Upper lobe of left lung (tissue), 6 donors: ENCODE data around the gene CNTNAP5. TPM values are rescaled to one million over a fixed set of nuclear protein-coding genes. Genes with fewer than 3 reads are reported as not detected.
A peak's percentile ranks its signal among the peaks of the same experiment; 100 is the strongest.

Experiments
- ATAC-seq, 2 donors: fragments of 200-7000 bp; cut with Tn5 transposase; one replicate each; pipeline ENCODE4 v1.9.1; 2022; ENCODE audit warnings: mild to moderate bottlenecking in 2 of 2, moderate library complexity in 2 of 2; ENCODE audit not compliant: low FRiP score in 2 of 2
- DNase-seq, 2 donors: peaks; one replicate each; pipeline ENCODE4 v3.0.0-alpha.2; 2019 to 2020
- H3K27ac ChIP-seq, 4 donors: fragments of 200-600 bp; sonication (generic); one replicate each; pipeline ENCODE4 v1.5.1; 2016 to 2019
- H3K27me3 ChIP-seq, 4 donors: fragments of 200-600 bp; sonication (generic); one replicate each; pipeline ENCODE4 v1.5.1; 2017 to 2019
- H3K36me3 ChIP-seq, 4 donors: fragments of 200-600 bp; sonication (generic); one replicate each; pipeline ENCODE4 v1.5.1; 2016 to 2019
- H3K4me1 ChIP-seq, 4 donors: fragments of 200-600 bp; sonication (generic); one replicate each; pipeline ENCODE4 v1.5.1; 2018 to 2019
- H3K4me3 ChIP-seq, 4 donors: fragments of 200-600 bp; sonication (generic); one replicate each; pipeline ENCODE4 v1.5.1; 2017 to 2019; ENCODE audit warnings: mild to moderate bottlenecking in 2 of 4, moderate library complexity in 1 of 4
- H3K9me3 ChIP-seq, 4 donors: fragments of 200-600 bp; sonication (generic); one replicate each; pipeline ENCODE4 v1.5.1; 2018 to 2019
- EP300 ChIP-seq, 4 donors: sonication (generic); formaldehyde crosslinking; IDR thresholded peaks; one replicate each; pipeline ENCODE4 v1.5.1; 2017; ENCODE audit warnings: antibody characterized with exemption in 4 of 4, control low read depth in 2 of 4
- POLR2A ChIP-seq, 4 donors: fragments of 450-650 bp; IDR thresholded peaks; one replicate each; pipeline ENCODE4 v1.5.1; 2016 to 2017; ENCODE audit warnings: antibody characterized with exemption in 4 of 4, mild to moderate bottlenecking in 2 of 4
- POLR2AphosphoS5 ChIP-seq, 2 donors: sonication (generic); formaldehyde crosslinking; IDR thresholded peaks; one replicate each; pipeline ENCODE4 v1.5.1; 2017; ENCODE audit warnings: antibody characterized with exemption in 2 of 2
- WGBS, 2 donors: methylation state at CpG; one replicate each; pipeline ENCODE4 v1.1.5; 2017 to 2018; 5-methylcytosine and 5-hydroxymethylcytosine counted together
- total RNA-seq, 6 donors: library from RNA; depleted of rRNA in 4 of 6; stranded (reverse); fragments of >200 nt in 4 of 6; gene quantifications; one replicate each; pipeline versions ENCODE4 v1.1.0 to v1.2.1, GENCODE V29; 2016 to 2021
- TF ChIP-seq, protein P1 (sequence below), 6 experiments: fragments of 450-650 bp in 4 of 6; fragments of 200-600 bp in 2 of 6; sonication (generic) in 2 of 6; IDR thresholded peaks; one replicate each; pipeline ENCODE4 v1.5.1; 2016 to 2019; ENCODE audit warnings: antibody characterized with exemption in 6 of 6
- donor health status: DM: no; HTN: no; CAD: no; lungs with moderate emphysema.
- donor health status: DM: no; HTN: yes; CAD: no; lungs with severe emphysema.

Gene CNTNAP5
- total RNA-seq, 6 donors from 2014 or later = not detected

DNA sequence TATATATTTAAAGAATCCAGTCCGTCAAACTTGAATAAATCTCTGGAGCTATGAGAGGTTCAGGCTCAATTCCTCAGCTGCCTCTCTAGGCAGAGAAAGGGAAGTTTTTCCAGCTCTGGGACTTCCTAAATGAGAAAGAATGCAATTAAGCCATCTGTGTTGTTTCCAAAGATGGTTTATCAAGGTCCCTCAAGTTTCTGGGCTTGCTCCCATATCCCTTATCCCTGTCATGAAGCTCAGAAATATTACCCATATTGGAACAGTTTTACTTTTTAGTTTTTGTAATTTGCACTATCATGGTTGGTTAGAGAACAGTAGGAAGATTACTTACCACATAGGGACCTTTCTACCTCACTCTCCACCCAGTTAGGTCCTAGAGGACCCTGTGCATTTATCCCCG is 1.4 kb downstream of the CNTNAP5 start:
- peaks cover 0 to 16% (median 4%) of the 10 kb centered on the region in 4 donors for H3K27me3 ChIP-seq
- DNase-seq (no peak), ATAC-seq (no peak)
- no peak for TF ChIP-seq EP300 (IDR thresholded peaks at IDR 0.05)
- no peak for TF ChIP-seq POLR2A (IDR thresholded peaks at IDR 0.05)
- no peak for TF ChIP-seq POLR2AphosphoS5 (IDR thresholded peaks at IDR 0.05)
- TF ChIP-seq, protein P1, sequence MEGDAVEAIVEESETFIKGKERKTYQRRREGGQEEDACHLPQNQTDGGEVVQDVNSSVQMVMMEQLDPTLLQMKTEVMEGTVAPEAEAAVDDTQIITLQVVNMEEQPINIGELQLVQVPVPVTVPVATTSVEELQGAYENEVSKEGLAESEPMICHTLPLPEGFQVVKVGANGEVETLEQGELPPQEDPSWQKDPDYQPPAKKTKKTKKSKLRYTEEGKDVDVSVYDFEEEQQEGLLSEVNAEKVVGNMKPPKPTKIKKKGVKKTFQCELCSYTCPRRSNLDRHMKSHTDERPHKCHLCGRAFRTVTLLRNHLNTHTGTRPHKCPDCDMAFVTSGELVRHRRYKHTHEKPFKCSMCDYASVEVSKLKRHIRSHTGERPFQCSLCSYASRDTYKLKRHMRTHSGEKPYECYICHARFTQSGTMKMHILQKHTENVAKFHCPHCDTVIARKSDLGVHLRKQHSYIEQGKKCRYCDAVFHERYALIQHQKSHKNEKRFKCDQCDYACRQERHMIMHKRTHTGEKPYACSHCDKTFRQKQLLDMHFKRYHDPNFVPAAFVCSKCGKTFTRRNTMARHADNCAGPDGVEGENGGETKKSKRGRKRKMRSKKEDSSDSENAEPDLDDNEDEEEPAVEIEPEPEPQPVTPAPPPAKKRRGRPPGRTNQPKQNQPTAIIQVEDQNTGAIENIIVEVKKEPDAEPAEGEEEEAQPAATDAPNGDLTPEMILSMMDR (IDR thresholded peaks at IDR 0.05) = no peak
- H3K36me3 ChIP-seq = no peaks in the 10 kb centered on the region
- H3K4me1 ChIP-seq = peaks cover 0 to 10% (median 8%) of the 10 kb centered on the region in 4 donors
- H3K4me3 ChIP-seq = no peak overlapping the region
- H3K27ac ChIP-seq = no peak overlapping the region
- 84 to 85% methylated on average over 2 of the region's 2 CpGs for WGBS, 2 donors
- no peaks in the 10 kb centered on the region for H3K9me3 ChIP-seq

DNA sequence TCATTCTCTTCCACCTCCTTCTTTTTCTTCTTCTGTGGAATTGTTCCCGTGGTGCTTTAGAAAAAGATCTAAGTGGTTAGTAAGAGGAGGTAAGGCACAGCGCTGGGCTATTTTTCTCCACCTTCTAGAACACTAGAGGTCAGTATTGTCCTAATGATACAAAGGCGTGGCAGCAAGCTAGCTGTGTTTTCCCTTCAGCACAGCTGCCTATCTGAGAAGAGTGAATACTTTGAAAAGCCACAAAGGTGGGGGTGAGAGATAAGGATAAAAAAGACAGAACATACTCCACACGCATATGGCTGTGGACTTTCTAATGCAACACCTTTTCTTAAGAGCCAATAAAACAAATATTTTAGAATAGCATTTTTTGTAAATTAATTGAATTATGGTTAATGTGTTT is 2.1 kb downstream of the CNTNAP5 start:
- peak in 1 of 2 donors; percentile 50 for ATAC-seq
- Histone ChIP-seq H3K27ac (no peak overlapping the region), H3K4me3 (no peak overlapping the region), H3K27me3 (peaks cover 0 to 16% (median 4%) of the 10 kb centered on the region in 4 donors), H3K4me1 (peaks cover 0 to 10% (median 8%) of the 10 kb centered on the region in 4 donors), H3K36me3 (no peaks in the 10 kb centered on the region), H3K9me3 (no peaks in the 10 kb centered on the region)
- 1 to 2% methylated on average over 4 of the region's 4 CpGs for WGBS, 2 donors
- TF ChIP-seq, protein P1 (IDR thresholded peaks at IDR 0.05) = peak in 4 of 6 experiments; percentile 30 to 46 (median 33)
- no peak for TF ChIP-seq POLR2AphosphoS5 (IDR thresholded peaks at IDR 0.05)
- DNase-seq = peak in 1 of 2 donors; percentile 21

DNA sequence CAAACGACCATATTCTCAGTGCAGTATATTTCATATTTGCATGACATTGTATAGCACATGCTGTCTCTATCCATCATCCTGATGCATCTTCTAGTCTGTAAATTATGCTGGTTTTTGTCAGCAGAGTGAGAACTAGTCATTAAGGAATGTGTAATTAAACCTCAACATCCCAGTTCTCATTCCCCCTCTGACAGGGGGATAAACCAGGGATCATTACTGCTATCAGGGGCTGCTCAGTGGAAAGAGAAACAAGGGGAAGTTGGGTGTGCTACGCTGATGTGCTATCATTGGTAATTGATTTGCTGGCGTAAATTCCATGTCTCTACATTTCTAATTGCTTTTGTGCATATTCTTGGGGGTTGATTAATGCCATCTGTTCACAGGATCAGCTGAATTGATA is 7.7 kb downstream of the CNTNAP5 start:
- no peak for TF ChIP-seq POLR2AphosphoS5 (IDR thresholded peaks at IDR 0.05)
- no peak for TF ChIP-seq EP300 (IDR thresholded peaks at IDR 0.05)
- TF ChIP-seq, protein P1 (IDR thresholded peaks at IDR 0.05) = no peak
- TF ChIP-seq POLR2A (IDR thresholded peaks at IDR 0.05) = no peak
- no peak overlapping the region for H3K4me3 ChIP-seq
- no peaks in the 10 kb centered on the region for H3K27me3 ChIP-seq
- 70 to 74% methylated on average over 3 of the region's 3 CpGs for WGBS, 2 donors
- H3K27ac ChIP-seq = no peak overlapping the region
- ATAC-seq = no peak
- no peaks in the 10 kb centered on the region for H3K9me3 ChIP-seq
- DNase-seq = no peak
- H3K4me1 ChIP-seq = no peaks in the 10 kb centered on the region
- H3K36me3 ChIP-seq = no peaks in the 10 kb centered on the region

DNA sequence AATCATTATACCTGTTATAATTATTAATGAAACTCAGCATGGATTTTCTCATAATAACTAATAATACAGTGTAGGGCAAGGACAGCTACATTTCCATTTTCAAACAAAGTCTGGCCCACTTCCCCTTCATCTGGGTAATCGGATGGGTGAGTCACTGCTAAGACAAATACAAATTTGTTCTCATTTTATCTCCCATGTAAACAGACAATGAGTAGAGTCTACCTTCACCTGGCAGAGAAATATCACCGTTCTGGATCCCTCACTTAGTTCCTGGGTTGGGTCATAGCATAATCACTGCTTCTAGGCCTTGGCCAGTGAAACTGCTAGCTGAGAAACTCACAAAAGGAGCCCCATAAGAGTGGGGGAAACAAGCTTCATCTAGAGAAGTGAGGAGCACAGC is 9.2 kb downstream of the CNTNAP5 start:
- Histone ChIP-seq H3K36me3 (no peaks in the 10 kb centered on the region), H3K4me3 (no peak overlapping the region), H3K9me3 (no peaks in the 10 kb centered on the region), H3K4me1 (no peaks in the 10 kb centered on the region), H3K27ac (no peak overlapping the region), H3K27me3 (no peaks in the 10 kb centered on the region)
- DNase-seq (no peak), ATAC-seq (no peak)
- no peak for TF ChIP-seq EP300 (IDR thresholded peaks at IDR 0.05)
- no peak for TF ChIP-seq POLR2A (IDR thresholded peaks at IDR 0.05)
- no peak for TF ChIP-seq POLR2AphosphoS5 (IDR thresholded peaks at IDR 0.05)
- TF ChIP-seq, protein P1 (IDR thresholded peaks at IDR 0.05) = no peak
- WGBS, 2 donors = 55 to 63% methylated on average over 2 of the region's 2 CpGs

DNA sequence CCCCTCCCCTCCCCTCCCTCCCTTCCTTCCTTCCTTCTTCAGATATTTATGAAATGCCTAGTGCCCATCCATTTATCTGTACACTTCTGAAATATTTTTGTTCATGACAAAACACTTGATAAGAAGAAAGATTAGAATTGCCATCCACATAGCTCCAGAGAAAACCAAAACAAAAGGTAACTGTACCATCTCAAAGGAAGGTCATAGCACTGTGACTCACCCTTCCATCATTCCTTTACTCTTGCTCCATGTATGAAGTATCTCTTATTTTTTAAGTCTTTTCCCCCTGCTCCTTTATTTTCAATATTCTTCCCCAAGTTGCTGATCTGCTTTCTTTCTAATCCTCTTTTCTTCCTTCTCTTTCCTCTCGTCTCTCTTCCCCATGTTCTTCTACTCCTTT is 9.9 kb downstream of the CNTNAP5 start:
- H3K27me3 ChIP-seq = no peaks in the 10 kb centered on the region
- H3K36me3 ChIP-seq = no peaks in the 10 kb centered on the region
- H3K27ac ChIP-seq = no peak overlapping the region
- no peak for DNase-seq
- no peaks in the 10 kb centered on the region for H3K4me1 ChIP-seq
- H3K4me3 ChIP-seq = no peak overlapping the region
- TF ChIP-seq POLR2A (IDR thresholded peaks at IDR 0.05) (no peak), POLR2AphosphoS5 (IDR thresholded peaks at IDR 0.05) (no peak), EP300 (IDR thresholded peaks at IDR 0.05) (no peak)
- TF ChIP-seq, protein P1 (IDR thresholded peaks at IDR 0.05) = no peak
- 64 to 93% methylated on average over 1 of the region's 1 CpG for WGBS, 2 donors
- no peaks in the 10 kb centered on the region for H3K9me3 ChIP-seq
- ATAC-seq = no peak
